GM12878 (cell line): ENCODE results near the gene PSMA2. TPM values are rescaled to one million over a fixed set of nuclear protein-coding genes. Genes with fewer than 3 reads are reported as not detected.

Experiments used
- ATAC-seq: fragments of 200-7000 bp; cut with Tn5 transposase; 3 replicates; pipeline ENCODE4 v1.9.1; 2020; ENCODE audit warnings: mild to moderate bottlenecking, moderate library complexity
- BruUV-seq: library from RNA; stranded (reverse); fragments of 400-500 nt; replicated peaks from 2 replicates; lab custom pipeline; 2021; lab: Mats Ljungman, UMichigan
- CTCF ChIA-PET: fragments of 300-600 bp; sonication (Branson Sonifier 250); formaldehyde crosslinking; extraction: SDS; loops from one replicate; lab custom pipeline; 2021; ENCODE audit warnings: inconsistent platforms; lab: Yijun Ruan, JAX
- POLR2A ChIA-PET: fragments of 350-600 bp; formaldehyde crosslinking; extraction: SDS; loops from one replicate; lab custom pipeline; 2021; ENCODE audit warnings: inconsistent platforms; lab: Charles Lee
- RAD21 ChIA-PET: fragments of 300-600 bp; sonication (Branson Sonifier 250); formaldehyde crosslinking; loops from one replicate; lab custom pipeline; 2023; ENCODE audit warnings: antibody characterized with exemption; ENCODE audit not compliant: unreplicated experiment; lab: Charles Lee
- SMC1A ChIA-PET: fragments of 300-600 bp; sonication (Branson Sonifier 250); formaldehyde crosslinking; loops from one replicate; lab custom pipeline; 2023; ENCODE audit not compliant: unreplicated experiment, uncharacterized antibody; lab: Charles Lee
- DNase-seq: peaks from one replicate; pipeline ENCODE4 v3.0.0-alpha.2; 2011; ENCODE audit warnings: low read depth, low spot score
- FAIRE-seq: peaks from 3 replicates; lab custom pipeline; 2011; peaks lifted over from hg19 to GRCh38; lab: Jason Lieb, UNC
- H2AFZ ChIP-seq: 2 replicates; pipeline ENCODE4 v1.6.0; 2011; ENCODE audit warnings: low read depth, low read length, control low read depth; ENCODE audit not compliant: control insufficient read depth
- H3K27ac ChIP-seq: 2 replicates; pipeline ENCODE4 v1.5.1; 2011; ENCODE audit warnings: control low read depth; ENCODE audit not compliant: control insufficient read depth, insufficient read depth
- H3K27me3 ChIP-seq, 2 experiments: replicated peaks in 1 of 2; 2 replicates each; pipeline versions ENCODE4 v1.6.0 to v1.6.1; 2011; ENCODE audit warnings: low read length in 1 of 2; ENCODE audit not compliant: control insufficient read depth in 2 of 2, insufficient read depth in 2 of 2
- H3K36me3 ChIP-seq, 2 experiments: 2 replicates each; pipeline ENCODE4 v1.5.1; 2011; ENCODE audit warnings: low read length in 1 of 2; ENCODE audit not compliant: control insufficient read depth in 2 of 2, insufficient read depth in 2 of 2
- H3K4me1 ChIP-seq: 2 replicates; pipeline ENCODE4 v1.6.1; 2011; ENCODE audit warnings: mild to moderate bottlenecking, low read length, moderate library complexity, mixed read lengths; ENCODE audit not compliant: control insufficient read depth, insufficient read depth
- H3K4me2 ChIP-seq: 2 replicates; pipeline ENCODE4 v1.6.0; 2011; ENCODE audit warnings: control low read depth; ENCODE audit not compliant: control insufficient read depth, insufficient read depth
- H3K4me3 ChIP-seq: fragments of 200-600 bp; sonication (generic); 2 replicates; pipeline ENCODE4 v1.5.1; 2016
- H3K79me2 ChIP-seq: 2 replicates; pipeline ENCODE4 v1.6.0; 2011; ENCODE audit warnings: low read length; ENCODE audit not compliant: control insufficient read depth, insufficient read depth
- H3K9ac ChIP-seq: 2 replicates; pipeline ENCODE4 v1.8.0; 2011; ENCODE audit warnings: low read length, control low read depth, mixed read lengths; ENCODE audit not compliant: control insufficient read depth, insufficient read depth
- H3K9me3 ChIP-seq: replicated peaks from 3 replicates; pipeline ENCODE4 v1.5.1; 2011; ENCODE audit warnings: mild to moderate bottlenecking, low read length; ENCODE audit not compliant: control insufficient read depth, insufficient read depth
- H4K20me1 ChIP-seq: 2 replicates; pipeline ENCODE4 v1.6.0; 2011; ENCODE audit not compliant: control insufficient read depth, insufficient read depth
- ATF7 ChIP-seq: fragments of 450-650 bp; IDR thresholded peaks from 2 replicates; pipeline ENCODE4 v1.6.1; 2016; ENCODE audit warnings: low read depth, mild to moderate bottlenecking
- CEBPZ ChIP-seq: fragments of 150-350 bp; IDR thresholded peaks from 2 replicates; pipeline ENCODE4 v1.6.1; 2016; ENCODE audit warnings: low read depth, low read length
- CHD2 ChIP-seq: IDR thresholded peaks from 2 replicates; pipeline ENCODE4 v1.6.1; 2011; ENCODE audit warnings: low read depth, low read length, improper control_type of control experiment, borderline replicate concordance
- MXI1 ChIP-seq: fragments of 150-350 bp; IDR thresholded peaks from 2 replicates; pipeline ENCODE4 v1.6.1; 2011; ENCODE audit warnings: low read depth, mild to moderate bottlenecking, inconsistent platforms, low read length, improper control_type of control experiment
- NR2C1 ChIP-seq: fragments of 450-650 bp; IDR thresholded peaks from 2 replicates; pipeline ENCODE4 v1.6.1; 2017; ENCODE audit warnings: antibody characterized with exemption, mild to moderate bottlenecking, moderate library complexity
- STAT1 ChIP-seq: fragments of 450-650 bp; conservative IDR thresholded peaks from 2 replicates; pipeline ENCODE4 v1.6.1; 2014; ENCODE audit warnings: antibody characterized with exemption, mild to moderate bottlenecking
- WGBS: methylation state at CpG from one replicate; pipeline ENCODE4 v1.1.6; 2016; ENCODE audit warnings: low lambda C conversion rate; ENCODE audit not compliant: insufficient replicate concordance, insufficient coverage; ENCODE audit errors: missing lambda C conversion rate; 5-methylcytosine and 5-hydroxymethylcytosine counted together
- in situ Hi-C: fragments of 300-500 bp; cut with MboI; formaldehyde crosslinking; loops from 9 replicates; pipeline ENCODE4 v1.14.3; 2018; ENCODE audit warnings: mixed read lengths
- intact Hi-C: fragments of 100-400 bp; cut with micrococcal nuclease; formaldehyde crosslinking; loops from one replicate; pipeline ENCODE4 v1.14.2; 2022; ENCODE audit not compliant: unreplicated experiment
- polyA plus RNA-seq, 11 experiments: library from polyadenylated mRNA; depleted of rRNA in 4 of 11; unstranded in 6 of 11; stranded (reverse) in 5 of 11; fragments of >200 nt; fragmentation: Nextera tagmentation in 4 of 11; fragmentation: Illumina TruSeq in 1 of 11; extraction: Ambion mirVana in 4 of 11; extraction: Trizol in 1 of 11; gene quantifications; 1 replicate in 1 of 11; 2 replicates in 10 of 11; pipeline versions ENCODE4 v1.2.1 to v1.2.3, GENCODE V29; 2011 to 2016; ENCODE audit warnings: inconsistent platforms in 2 of 11, missing spikeins in 2 of 11, low read depth in 1 of 11
- total RNA-seq, 4 experiments: library from RNA; depleted of rRNA in 3 of 4; stranded (reverse); fragments of >200 nt in 3 of 4; fragmentation: Illumina TruSeq in 1 of 4; extraction: Trizol in 1 of 4; gene quantifications; 2 replicates each; pipeline versions ENCODE4 v1.2.1 to v1.2.3, GENCODE V29; 2013 to 2021

Gene PSMA2
- total and polyA plus RNA-seq, 10 of the 15 experiments (the other 5 are each of a cell fraction or from before 2014, with no cell fraction given), result 129 to 1,223 (median 317) TPM

DNA sequence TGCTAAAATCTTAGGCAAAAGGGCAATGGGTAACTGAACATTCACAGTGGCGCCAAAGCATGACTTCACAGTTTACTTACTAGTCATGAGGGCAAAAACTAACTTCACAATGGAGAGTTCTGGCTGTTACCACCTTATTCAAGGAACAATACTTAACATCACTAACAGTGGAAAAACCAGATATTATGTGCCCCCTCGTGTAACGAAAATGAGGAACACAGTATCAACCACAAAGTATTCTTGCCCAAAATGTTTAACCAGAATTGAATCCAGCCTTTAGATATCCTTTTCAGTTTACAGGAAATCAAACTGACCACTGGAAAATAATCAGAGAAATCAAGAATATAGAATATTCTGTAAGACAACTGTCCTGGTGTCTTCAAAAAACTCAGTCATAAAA, 29.6 kb downstream of the PSMA2 start:
- no peak for DNase-seq
- POLR2A ChIA-PET, result no interaction called here
- 0% methylated on average over 3 of the region's 3 CpGs for WGBS
- Histone ChIP-seq H3K9me3 (no peaks in the 10 kb centered on the region), H3K4me3 (no peak overlapping the region), H3K27me3 (no peaks in the 10 kb centered on the region; a peak in 1 of 4 replicates), H3K9ac (no peak overlapping the region), H3K27ac (no peak overlapping the region), H3K79me2 (no peaks in the 10 kb centered on the region), H2AFZ (no peak overlapping the region), H3K4me2 (no peak overlapping the region), H3K4me1 (no peaks in the 10 kb centered on the region), H3K36me3 (no peaks in the 10 kb centered on the region), H4K20me1 (no peaks in the 10 kb centered on the region)
- RAD21 ChIA-PET, result no interaction called here
- no TSS peak for BruUV-seq
- CTCF ChIA-PET, result no interaction called here
- FAIRE-seq, result no peak
- TF ChIP-seq CEBPZ (no peak), MXI1 (no peak), ATF7 (no peak), NR2C1 (no peak), CHD2 (no peak), STAT1 (no peak)
- no peak for ATAC-seq
- SMC1A ChIA-PET, result no interaction called here
- intact Hi-C loops, result no loop called here
- in situ Hi-C loops, result no loop called here
